HG02973 (cell line): ENCODE data around the gene SIRT2.
"Not testable (repeated sequence)": the region's sequence is repeated elsewhere in the genome, so short reads cannot be mapped to it uniquely, and the experiment has no call there.

ENCODE experiments used
- ATAC-seq: cut with Tn5 transposase; IDR thresholded peaks from one replicate; pipeline ENCODE4 v1.9.1; 2021; ENCODE audit warnings: moderate library complexity; ENCODE audit not compliant: unreplicated experiment

SIRT2 gene

DNA sequence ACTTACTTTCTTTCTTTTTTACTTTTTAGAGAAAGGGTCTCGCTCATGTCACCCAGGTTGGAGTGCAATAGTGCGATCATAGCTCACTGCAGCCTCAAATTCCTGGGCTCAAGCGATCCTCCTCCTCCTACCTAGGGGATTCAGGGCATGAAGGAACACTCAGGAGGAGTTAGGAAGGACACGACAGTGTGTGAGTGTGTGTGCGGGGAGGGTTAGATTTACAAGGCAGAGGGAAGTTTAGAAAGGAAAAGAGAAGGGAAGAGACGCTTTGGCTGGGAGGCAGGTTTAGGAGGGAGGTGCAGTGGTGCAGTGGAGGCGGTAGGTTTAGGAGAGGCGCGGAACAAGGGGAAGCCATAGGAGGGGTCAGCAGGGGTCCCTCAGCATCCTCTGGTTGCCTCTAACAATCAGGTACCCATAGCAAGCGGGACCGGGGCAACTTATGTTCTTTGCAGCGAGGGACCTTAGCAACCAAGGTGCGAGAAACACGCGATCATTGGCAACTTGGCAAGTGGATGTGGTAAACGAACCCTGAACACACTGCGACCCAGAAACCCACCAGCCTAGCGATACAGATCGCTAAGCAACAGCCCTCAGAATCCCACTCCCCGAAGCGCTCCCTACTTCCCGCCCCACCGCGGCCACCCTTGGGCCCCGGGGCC is 501 bp downstream of the SIRT2 start:
- no peak for ATAC-seq

DNA sequence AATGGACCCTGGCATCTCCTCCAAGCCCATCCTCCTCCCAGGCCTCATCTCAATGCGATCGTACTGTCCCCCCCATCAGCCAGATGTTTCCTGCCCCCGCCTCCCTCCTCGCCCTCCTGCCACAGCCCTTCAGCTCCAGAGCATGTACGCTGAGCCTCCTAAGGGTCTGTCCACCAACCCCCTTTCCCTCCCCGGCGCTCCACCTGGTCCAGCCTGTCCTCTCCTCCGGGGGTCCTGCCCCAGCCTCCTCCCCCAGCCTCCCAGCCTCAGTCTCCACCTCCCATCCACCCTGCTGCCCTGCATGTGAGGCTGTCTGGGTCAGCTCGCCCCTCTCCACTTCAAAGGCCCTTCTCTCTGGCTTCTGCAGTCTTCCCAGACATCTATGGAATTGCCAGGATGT is 4.5 kb downstream of the SIRT2 start:
- ATAC-seq, result no peak

DNA sequence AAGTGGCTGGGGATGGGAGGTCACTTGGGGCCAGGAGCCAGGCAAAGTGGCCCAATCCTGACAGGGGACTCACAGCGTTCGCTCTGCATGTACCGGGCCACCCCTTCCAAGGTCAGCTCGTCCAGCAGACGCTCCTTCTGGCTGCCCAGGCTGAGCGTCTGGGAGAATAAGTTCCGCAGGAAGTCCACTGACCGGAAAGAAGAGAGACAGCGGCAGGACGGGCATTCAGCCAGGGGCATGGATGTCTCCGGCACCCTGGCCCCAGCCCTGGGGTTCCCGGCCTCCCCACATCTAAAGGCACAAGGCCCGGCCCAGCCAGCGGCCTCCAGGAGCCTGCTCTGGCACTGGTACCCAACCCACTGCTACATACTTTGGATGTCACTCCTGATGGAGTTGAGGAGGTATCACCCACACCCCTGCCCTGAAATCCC is 6.1 kb downstream of the SIRT2 start:
- ATAC-seq, result no peak

DNA sequence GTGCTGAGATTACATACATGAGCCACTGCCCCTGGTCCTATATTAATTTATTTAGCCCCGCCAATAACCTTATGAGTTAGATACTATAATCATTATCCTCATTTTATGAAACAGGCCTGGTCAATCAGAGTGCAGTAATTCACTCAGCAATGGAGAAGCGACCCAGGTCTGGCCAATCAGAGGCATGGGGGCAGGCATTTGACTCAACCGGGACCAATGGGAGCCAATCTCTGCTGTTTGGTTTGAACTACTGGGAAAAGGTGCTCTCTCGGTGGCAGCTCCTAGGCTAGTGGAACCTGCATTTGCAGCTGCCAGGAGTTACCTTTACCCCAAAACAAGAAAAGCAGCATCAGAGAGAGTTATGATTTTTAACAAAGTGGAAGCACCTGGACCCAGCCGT is 6.6 kb downstream of the SIRT2 start:
- ATAC-seq, result no peak

DNA sequence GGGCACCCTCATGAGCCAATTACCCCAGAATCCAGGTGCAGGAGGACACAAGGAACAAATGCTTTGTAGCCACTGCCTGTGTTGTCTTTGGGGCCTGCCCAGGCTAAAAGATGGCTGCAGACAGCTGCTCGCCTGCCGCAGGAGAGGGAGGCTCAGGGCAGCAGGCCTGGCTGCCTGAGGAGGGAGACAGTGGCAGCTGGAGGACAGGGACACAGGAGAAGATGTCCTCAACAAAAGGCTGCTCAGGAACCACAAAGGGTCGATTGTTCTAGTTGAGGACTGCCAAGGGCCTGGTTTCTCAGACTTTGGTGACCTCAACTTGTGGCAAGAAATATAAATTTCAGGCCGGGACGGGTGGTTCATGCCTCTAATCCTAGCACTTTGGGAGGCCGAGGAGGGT is 7.6 kb downstream of the SIRT2 start:
- no peak for ATAC-seq

DNA sequence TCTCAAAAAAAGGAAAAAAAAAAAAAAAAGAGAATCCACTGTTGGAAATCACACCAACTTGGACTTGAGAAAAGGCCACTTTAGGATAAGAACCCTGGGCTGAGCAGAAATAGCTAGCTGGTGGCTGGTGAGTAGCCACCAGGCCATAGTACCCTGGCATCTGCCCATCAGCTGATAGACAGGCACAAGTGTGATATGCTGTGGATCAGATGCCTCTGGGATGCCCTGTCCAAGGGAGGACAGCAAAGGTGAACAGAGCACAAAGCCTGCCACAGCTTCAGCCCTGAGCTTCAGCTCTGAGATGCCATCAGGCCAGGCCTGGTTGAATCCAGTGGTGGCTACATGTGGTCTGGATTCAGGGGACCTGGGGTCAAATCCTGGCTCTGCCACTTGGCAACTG is 8.7 kb downstream of the SIRT2 start:
- no peak for ATAC-seq

DNA sequence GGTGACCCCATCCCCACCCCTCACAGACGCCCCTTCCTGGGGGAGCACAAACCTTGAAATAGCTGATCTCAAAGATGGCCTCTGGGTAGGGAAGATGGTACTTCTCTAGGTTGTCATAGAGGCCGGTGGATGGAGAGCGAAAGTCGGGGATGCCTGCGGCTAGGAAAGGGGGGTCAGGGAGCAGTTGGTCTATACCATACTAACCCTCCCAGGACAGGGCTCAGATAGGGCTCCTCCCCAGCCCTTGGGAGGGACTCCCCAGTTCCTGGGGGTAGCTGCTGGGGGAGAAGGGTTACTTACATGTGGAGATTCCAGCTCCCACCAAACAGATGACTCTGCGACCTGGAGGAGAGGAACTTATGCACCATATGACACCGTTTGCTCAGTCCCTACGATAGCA is 9.6 kb downstream of the SIRT2 start:
- ATAC-seq, result no peak

DNA sequence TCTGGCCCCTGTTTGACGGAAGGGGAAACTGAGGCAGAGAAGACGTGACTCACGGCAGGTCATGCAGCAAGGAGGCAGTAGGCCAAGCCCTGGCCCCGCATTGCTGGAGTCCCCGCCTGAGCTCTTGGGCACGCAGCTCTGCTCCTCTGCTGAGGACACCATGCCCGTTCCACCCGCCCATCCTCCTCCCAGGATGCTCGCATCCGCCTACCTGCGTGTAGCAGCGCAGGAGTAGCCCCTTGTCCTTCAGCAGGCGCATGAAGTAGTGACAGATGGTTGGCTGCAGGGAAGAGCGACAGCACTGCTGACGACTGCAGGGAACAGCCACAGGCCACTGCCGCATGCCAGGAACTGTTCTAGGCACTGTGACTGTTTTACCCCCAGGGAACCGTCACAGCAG is 10.5 kb downstream of the SIRT2 start:
- ATAC-seq, result no peak

DNA sequence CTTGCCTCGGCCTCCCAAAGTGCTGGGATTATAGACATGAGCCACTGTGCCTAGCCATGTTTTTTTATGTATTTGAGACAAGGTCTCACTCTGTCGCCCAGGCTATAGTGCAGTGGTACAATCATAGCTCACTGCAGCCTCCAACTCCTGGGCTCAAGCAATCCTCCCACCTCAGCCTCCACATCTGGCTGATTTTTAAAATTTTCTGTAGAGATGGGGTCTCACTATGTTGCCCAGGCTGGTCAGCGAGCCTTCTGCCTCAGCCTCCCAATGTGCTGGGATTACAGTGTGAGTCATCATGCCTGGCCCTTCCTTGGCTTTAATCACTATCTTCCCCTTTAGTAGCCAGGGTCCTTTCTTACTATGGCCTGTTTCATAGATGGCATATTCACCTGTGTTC is 14.7 kb downstream of the SIRT2 start:
- ATAC-seq, result not testable (repeated sequence)

DNA sequence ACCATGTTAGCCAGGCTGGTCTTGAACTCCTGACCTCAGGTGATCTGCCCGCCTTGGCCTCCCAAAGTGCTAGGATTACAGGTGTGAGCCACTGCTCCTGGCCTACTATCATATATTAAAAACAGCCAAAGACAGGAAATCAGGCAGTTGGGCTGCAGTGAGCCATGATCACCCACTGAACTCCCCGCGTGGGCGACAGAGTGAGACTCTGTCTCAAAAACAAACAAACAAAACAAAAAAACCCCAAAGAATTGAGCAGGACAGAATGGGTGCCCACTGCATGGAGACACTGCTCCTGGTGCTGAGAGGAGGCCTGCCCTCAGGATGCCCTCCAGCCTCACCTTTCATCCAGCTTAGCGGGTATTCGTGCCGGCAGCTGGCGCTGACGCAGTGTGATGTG is 16.1 kb downstream of the SIRT2 start:
- ATAC-seq, result no peak

DNA sequence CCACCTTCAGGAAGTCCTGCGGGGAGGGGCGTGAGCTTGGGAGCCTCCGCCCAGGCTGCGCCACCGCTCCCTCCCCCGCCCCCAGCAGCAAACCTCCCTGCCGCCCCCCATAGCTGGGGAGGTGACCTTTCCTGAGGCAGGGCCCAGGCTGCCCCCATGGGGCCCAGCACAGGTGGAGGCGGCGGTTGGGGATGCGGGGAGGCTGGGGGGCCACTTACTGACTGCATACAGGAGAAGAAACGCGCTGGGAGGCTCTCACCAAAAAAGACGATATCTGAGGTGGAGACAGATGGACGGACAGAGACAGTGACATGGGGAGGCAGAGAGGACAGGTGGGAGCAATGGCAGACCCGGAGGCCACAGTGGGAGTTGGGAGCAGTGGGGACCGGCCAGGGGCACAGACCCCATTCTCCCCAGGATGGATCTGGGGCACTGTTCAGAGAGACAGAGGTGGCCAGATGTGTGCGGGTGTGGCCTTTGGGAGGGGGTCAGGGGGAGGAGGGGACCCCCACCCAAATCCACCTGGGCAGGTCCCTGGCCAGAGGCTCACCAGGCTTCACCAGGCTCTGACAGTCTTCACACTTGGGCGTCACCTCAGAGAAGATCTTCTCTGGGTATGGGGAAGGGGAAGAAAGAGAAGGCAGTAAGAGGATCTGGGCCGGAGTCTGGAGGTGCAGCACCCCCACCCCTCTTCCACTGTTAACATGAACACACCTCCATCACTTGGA is 18.4 kb downstream of the SIRT2 start:
- ATAC-seq, result no peak

DNA sequence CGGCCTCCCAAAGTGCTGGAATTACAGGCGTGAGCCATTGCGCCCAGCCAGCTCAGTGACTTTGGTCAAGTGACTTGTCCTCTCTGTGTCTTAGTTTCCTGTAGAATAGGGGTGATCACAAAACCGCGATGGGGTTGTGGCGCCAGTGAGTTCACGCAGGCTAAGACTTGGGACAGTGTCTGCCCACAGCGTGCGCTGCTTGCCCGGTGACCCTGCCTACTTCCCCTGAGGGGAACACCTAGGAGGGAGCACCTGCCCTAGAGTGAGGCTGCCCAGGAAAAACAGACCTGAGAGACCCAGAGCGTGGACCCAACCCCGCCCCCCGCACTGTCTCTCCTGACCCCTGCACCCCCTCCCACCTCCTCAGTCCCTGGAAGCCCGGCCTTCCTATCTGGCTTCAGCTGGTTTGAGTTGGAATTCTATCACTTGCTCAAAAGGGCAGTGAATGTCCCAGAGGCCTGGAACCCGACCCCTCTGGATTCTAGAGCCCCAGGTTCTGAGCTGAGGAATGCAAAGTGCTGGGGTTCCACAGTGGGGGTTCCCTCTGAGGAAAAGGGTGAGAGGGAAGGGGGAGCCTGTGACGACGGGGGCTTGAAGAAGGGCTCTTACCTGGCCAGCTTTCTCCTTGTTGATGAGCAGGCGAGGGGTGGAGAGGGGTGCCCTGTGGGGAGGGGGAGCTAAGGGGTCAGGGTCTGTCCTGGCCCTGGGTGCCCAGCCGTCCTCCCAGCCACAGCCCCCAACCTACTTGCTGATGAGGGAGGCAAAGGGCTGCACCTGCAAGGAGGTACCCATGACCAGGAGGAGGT is 19.1 kb downstream of the SIRT2 start:
- no peak for ATAC-seq

DNA sequence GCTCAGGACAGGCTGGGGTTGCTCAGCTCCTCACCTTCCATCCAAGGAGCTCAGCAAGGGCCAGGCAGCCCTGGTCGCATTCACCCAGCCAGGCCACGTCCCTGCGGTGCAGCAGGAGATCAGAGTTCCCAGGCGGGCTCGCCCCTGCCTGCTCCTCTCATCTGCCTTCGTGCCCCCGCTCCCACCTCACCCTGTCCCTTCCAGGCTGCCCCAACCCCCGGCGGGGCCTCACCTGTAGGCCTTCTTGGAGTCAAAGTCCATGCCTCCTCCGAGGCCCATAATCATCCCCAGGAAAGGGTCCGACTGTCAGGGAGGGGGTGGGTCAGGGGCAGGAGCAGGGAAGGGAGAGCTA is 20.0 kb downstream of the SIRT2 start:
- ATAC-seq, result no peak

DNA sequence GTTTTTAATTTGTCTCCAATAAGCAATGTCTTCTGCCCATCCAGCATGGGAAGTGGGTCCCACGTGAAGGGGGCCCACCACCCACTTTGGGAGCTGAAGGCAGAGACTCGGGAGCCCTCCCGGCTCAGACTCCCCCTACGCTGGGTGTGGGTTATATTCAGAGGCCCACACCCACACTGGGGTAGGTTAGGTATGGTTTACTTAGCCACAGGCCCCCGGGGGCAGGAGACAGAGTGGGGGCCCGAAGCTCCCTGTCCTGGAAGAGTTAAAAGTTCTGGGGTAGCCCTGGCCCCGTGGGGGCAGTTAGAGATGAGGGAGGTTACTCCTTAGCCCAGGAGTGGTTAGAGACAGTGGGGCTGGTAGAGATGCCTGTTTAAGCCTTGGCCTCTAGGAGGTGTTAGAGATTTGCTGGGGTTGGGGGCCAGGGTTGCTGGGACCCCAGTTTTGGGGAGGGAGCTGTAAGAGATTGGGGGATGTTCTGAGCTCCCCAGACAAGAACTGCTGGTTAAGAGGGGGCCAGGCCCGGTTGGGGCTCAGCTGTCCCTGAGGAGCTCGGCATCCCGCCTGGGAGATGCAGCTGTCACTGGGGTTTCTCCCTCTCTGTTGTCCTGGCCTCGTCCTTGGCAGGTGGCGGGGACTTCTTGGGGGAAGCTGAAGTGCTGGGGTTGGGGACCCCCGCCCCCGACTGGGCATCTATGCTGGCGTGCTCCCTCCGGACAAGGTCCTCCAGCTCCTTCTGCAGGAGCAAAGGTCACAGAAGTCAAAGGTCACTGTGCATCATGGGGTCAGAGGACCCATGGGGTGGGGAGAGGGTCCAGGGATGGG is 20.6 kb downstream of the SIRT2 start:
- no peak for ATAC-seq

DNA sequence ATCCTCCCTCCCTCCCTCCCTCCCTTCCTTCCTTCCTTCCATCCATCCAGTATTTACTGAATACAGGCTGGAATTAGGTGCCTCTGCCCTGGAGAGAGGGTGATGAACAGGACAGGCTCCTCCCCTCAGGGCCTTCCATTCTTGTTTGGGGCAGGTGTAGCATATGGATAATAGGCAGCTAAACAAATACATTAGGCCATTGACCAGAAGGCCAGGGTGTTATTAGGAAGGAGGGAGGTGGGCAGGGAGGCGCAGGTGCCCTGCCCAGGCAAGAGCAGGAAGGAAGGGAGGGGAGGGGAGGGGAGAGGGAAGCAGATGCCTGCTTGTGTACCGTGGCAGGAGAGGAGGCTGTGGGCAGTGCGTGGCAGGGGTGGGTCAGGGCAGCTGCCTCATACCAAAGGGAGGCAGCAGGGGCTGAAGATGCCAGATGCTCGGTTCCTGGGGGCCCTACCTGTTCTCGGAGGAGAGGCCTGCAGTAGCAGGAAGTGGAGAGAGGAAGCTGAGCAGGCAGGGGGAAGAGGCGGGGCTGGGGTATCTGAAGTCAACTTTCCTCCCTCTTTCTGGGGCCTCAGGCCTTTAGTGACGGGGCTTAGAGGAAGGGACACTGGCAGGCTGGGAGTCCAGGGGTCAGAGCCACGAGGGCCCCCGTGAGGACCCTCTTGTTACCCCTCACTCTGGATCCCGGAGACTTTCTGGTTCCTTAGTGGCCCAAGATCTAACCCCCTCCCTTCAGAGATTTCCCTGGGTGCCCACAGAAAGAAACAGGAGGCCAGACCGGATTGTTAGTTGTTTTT is 21.4 kb downstream of the SIRT2 start, which contains the start of gene RINL:
TSS of gene RINL (minus strand) at position 495 of the 794 bp plus-strand sequence. CDS start 1,533 bp downstream, outside the sequence.
- no peak for ATAC-seq

DNA sequence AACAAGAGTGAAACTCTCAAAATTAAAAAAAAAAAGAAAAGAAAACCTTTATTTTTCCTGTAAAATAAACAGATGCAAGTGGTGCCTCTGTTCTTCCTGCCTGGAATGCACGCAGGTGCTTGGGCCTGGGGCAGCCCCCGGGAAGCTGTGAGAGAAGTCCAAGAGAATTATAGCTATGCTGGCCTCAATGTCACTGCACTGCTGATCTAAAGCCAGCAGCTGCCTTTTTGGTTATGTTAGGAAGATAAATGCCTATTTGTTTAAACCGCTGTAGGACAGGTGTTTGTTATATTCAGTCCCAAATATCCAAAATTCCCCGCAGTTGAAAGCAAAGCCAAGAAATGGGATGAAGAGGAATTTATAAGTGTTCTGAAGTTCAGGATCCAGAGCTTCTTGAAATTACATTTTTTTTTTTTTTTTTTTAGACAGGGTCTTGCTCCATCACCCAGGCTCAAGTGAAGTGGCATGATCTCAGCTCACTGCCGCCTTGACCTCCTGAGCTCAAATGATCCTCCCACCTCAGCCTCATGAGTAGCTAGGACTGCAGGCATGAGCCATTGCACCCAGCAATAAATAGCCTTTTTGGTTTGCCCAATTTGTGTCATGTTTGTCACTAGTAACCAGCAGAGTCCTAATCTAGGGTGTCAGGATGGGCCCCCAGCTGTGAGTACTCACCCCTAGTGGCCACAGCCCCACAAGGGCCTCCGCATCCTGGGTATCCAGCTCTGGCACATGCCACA is 23.6 kb downstream of the SIRT2 start:
- ATAC-seq, result no peak

DNA sequence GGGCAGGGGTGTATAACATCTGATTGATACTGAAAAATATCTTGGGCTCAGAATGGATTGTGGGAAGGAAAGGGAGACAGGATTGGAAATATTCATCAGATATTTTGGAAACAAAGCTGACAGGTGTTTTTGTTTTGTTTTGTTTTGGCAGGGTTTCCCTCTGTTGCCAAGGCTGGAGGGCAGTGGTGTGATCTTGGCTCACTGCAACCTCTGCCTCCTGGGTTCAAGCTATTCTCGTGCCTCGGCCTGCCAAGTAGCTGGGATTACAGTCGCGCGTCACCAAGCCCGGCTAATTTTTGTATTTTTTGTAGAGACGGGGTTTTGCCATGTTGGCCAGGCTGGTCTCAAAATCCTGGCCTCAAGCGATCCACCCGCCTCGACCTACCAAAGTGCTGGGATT is 26.0 kb downstream of the SIRT2 start:
- ATAC-seq, result not testable (repeated sequence)

DNA sequence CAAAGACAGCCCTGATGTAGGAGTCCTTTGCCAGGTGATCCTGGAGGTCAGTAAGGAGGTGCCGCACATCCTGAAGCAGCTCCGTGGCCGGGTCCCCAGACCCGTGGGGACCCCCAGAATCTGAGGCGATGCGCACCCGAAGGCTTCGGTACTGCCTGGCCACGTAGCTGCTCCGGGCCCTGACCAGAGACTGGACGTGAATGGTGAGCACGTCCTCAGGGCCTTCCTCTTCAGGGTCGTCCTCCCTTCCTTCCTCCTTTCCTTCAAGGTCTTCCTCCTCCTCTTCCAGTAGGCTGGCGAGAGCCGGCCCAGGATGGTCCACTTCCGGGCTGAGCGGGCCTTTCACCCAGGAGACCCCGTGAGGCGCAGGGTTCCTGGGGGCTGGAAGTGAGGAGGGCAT is 28.8 kb downstream of the SIRT2 start:
- ATAC-seq, result no peak

DNA sequence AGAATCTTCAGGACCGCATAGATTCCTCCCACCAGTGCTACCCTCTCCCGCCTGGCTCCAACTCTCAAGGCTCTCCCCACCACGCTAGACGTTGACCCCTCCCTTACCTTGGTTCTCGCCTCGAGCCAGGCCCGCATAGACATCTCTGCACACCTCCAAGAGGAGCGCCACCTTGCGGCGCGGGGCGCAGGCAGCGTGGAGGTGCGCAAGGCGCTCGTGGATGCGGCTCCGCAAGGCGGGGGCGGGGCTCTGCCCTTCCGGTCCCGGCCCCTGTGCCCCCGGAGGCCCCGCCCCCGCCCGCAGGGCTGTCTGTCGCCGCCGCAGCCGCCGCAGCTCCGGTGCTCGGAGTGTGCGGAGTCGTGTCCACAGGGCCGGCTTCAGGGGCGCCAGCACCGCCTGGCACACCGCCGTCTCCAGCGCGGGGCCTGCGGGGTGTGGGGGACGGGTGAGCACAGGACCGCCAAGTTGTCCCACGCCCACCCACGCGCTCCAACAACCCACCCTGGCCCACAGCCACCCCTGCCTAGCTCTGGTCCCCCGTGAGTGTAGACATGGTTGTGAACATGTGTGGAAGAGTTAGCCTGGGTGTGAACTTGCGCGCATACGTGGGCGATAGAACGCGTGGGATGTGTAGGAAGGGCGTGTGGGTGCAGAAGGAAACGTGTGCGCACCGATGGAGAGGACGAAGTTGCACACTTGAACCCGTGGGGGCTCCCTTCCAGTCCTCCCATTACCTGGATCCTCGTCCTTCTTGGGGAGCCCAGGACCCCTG is 29.4 kb downstream of the SIRT2 start:
- ATAC-seq, result peak; percentile 63
